CD8-positive, alpha-beta memory T cell (primary cell): ENCODE results near the gene SCAMP2. TPM values are rescaled to one million over a fixed set of nuclear protein-coding genes. Genes with fewer than 3 reads are reported as not detected.

Source experiments
- CTCF ChIA-PET: fragments of 350-600 bp; sonication (Branson Sonifier 250); formaldehyde crosslinking; loops from one replicate; lab custom pipeline; 2021; ENCODE audit warnings: antibody characterized with exemption; lab: Charles Lee
- POLR2A ChIA-PET: fragments of 350-600 bp; sonication (Branson Sonifier 250); formaldehyde crosslinking; loops from one replicate; lab custom pipeline; 2021; ENCODE audit warnings: antibody characterized with exemption; lab: Charles Lee
- DNase-seq, 5 donors: peaks; one replicate each; pipeline versions ENCODE4 v3.0.0 to v3.0.0-alpha.2; 2020 to 2022; ENCODE audit warnings: mixed read lengths in 1 of 5
- H3K27ac ChIP-seq: one replicate; pipeline ENCODE4 v1.7.0; 2013; ENCODE audit warnings: low read depth, mild to moderate bottlenecking, low read length, moderate library complexity
- H3K27me3 ChIP-seq: 2 replicates; pipeline ENCODE4 v1.7.0; 2013; ENCODE audit warnings: low read length, mild to moderate bottlenecking; ENCODE audit not compliant: insufficient read depth, poor library complexity, severe bottlenecking
- H3K36me3 ChIP-seq: 2 replicates; pipeline ENCODE4 v1.7.0; 2013; ENCODE audit warnings: mild to moderate bottlenecking, low read length, moderate library complexity; ENCODE audit not compliant: insufficient read depth
- H3K4me1 ChIP-seq: 2 replicates; pipeline ENCODE4 v1.7.0; 2013; ENCODE audit warnings: mild to moderate bottlenecking, low read length, moderate library complexity; ENCODE audit not compliant: insufficient read depth
- H3K4me3 ChIP-seq: 2 replicates; pipeline ENCODE4 v1.7.0; 2013; ENCODE audit warnings: mild to moderate bottlenecking, low read length
- H3K9me3 ChIP-seq: 2 replicates; pipeline ENCODE4 v1.7.0; 2013; ENCODE audit warnings: mild to moderate bottlenecking, low read length
- H3K27ac Mint-ChIP-seq, 8 donors: one replicate each; pipeline ENCODE4 v1.8.0; 2020 to 2021; ENCODE audit warnings: mixed read lengths in 8 of 8, mild to moderate bottlenecking in 6 of 8, inconsistent platforms in 3 of 8, moderate library complexity in 3 of 8
- H3K27me3 Mint-ChIP-seq, 2 donors: one replicate each; pipeline ENCODE4 v1.8.0; 2020 to 2021; ENCODE audit warnings: mixed read lengths in 2 of 2, mild to moderate bottlenecking in 1 of 2, moderate library complexity in 1 of 2
- H3K36me3 Mint-ChIP-seq, 3 donors: one replicate each; pipeline ENCODE4 v1.8.0; 2020 to 2021; ENCODE audit warnings: mixed read lengths in 3 of 3, inconsistent platforms in 1 of 3, mild to moderate bottlenecking in 1 of 3
- H3K4me1 Mint-ChIP-seq, 3 donors: one replicate each; pipeline ENCODE4 v1.8.0; 2020 to 2021; ENCODE audit warnings: mixed read lengths in 3 of 3, inconsistent platforms in 1 of 3, mild to moderate bottlenecking in 1 of 3
- H3K4me3 Mint-ChIP-seq, 7 donors: one replicate each; pipeline ENCODE4 v1.8.0; 2020 to 2021; ENCODE audit warnings: mixed read lengths in 7 of 7, mild to moderate bottlenecking in 6 of 7, moderate library complexity in 4 of 7, inconsistent platforms in 2 of 7
- H3K9me3 Mint-ChIP-seq, 5 donors: one replicate each; pipeline ENCODE4 v1.8.0; 2020 to 2022; ENCODE audit warnings: mixed read lengths in 5 of 5, mild to moderate bottlenecking in 3 of 5, moderate library complexity in 2 of 5, inconsistent platforms in 1 of 5
- polyA plus RNA-seq: library from polyadenylated mRNA; unstranded; fragments of 300-500 nt; fragmentation: Illumina TruSeq; gene quantifications from one replicate; pipeline ENCODE4 v1.2.3, GENCODE V29; 2021
- total RNA-seq, 2 experiments: library from RNA; stranded (reverse); gene quantifications; one replicate each; pipeline ENCODE4 v1.2.3, GENCODE V29; 2021

The SCAMP2 gene
- total and polyA plus RNA-seq, 3 experiments from 2014 or later, result 82.8 to 154 (median 84.2) TPM

DNA sequence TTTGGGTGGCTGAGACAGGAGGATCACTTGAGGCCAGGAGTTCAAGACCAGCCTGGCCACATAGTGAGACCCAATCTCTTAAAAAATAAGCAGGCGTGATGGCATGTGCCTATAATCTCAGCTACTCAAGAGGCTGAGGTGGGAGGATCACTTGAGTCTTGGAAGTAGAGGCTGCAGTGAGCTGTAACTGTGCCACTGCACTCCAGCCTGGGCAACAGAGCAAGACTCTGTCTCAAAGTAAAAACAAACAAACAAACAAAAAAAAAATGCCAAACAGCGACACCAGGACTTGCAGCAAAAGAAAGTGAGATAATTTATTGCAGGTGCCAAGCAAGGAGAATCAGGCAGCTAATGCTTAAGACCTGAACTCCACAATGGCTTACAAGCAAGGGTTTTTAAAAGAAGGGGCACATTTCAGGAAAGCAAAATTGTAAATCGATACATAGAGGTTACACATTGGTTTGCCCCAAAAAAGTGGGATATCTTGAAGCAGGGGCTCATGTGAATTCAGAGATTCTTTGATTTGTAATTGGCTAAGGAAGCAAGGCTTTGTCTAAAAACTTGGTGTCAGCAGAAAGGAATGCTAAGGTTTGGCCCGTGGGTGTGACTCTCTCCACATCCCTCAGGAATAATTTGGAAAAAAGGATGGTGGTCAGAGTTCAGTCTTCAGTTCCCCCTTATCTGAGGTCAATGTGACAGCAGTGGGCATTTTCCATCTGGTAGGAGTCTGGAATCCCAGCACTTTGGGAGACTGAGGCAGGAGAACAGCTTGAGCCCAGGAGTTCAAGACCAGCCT lies 11.5 kb upstream of the SCAMP2 start:
- Mint-ChIP-seq H3K27me3 (no peaks in the 10 kb centered on the region), H3K9me3 (no peaks in the 10 kb centered on the region), H3K4me1 (peaks cover 14 to 21% (median 17%) of the 10 kb centered on the region in 3 donors), H3K36me3 (no peaks in the 10 kb centered on the region), H3K27ac (no peak overlapping the region), H3K4me3 (no peak overlapping the region)
- DNase-seq, result no peak
- no peak overlapping the region for H3K27ac ChIP-seq
- H3K4me1 ChIP-seq, result peaks cover 6% of the 10 kb centered on the region
- ChIA-PET CTCF (interaction anchor here (1.4 to 2.7 kb wide), 3 partner anchors 15 to 115 kb away, joined by 5 to 10 read pairs (median 6); no protein-coding TSS in a partner anchor), POLR2A (no interaction called here)
- H3K36me3 ChIP-seq, result no peaks in the 10 kb centered on the region
- H3K4me3 ChIP-seq, result no peak overlapping the region
- no peaks in the 10 kb centered on the region for H3K27me3 ChIP-seq
- no peaks in the 10 kb centered on the region for H3K9me3 ChIP-seq

DNA sequence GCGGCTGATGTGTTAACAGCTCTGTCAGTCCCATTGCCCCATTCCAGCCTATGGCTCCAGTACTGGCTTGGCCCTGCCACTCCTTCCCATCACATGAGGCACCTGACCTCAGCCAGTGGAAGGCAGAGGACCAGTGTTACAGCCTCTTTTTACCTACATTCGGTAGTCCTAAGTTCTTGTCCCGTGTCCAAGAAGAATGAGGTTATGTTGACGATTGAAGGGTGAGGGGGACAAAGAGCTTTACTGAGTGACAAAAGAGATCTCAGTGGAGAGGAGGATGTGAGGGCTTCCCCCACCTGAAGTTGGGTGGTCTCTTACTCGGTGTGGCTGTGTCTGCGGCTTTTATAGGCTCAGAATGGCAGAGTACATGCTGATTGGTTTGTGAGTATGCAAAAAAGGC lies 9.4 kb upstream of the SCAMP2 start:
- Mint-ChIP-seq H3K9me3 (no peaks in the 10 kb centered on the region), H3K27me3 (no peaks in the 10 kb centered on the region), H3K4me1 (peaks cover 7 to 11% (median 10%) of the 10 kb centered on the region in 3 donors), H3K36me3 (no peaks in the 10 kb centered on the region), H3K27ac (peak overlapping the region in 1 of 8 donors; percentile 91), H3K4me3 (no peak overlapping the region)
- H3K4me3 ChIP-seq, result no peak overlapping the region
- no peaks in the 10 kb centered on the region for H3K27me3 ChIP-seq
- DNase-seq, result no peak
- CTCF ChIA-PET, result interaction anchor here (1.0 to 2.4 kb wide), 2 partner anchors 9 to 19 kb away, joined by 3 to 11 read pairs; no protein-coding TSS in a partner anchor
- H3K36me3 ChIP-seq, result no peaks in the 10 kb centered on the region
- no peak overlapping the region for H3K27ac ChIP-seq
- POLR2A ChIA-PET, result no interaction called here
- no peaks in the 10 kb centered on the region for H3K4me1 ChIP-seq
- no peaks in the 10 kb centered on the region for H3K9me3 ChIP-seq

DNA sequence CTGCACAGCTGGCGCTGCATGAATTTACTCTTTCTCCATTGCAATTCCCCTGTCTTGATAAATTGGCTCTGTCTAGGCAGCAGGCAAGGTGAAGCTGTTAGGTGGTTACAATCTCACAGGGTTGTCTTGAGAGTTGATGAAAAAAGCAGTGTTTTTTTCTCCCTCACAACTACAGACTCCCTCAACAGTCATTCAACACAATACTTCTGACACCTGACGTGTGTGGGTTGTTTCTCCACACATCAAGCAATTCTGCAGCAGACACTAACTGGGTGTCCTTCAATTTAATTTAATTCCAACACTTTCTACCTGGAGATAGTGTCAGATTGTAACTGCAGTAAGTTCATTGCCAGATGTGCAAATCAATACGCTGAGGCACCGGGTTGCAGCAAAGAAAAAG lies 5.1 kb upstream of the SCAMP2 start:
- no peaks in the 10 kb centered on the region for H3K27me3 ChIP-seq
- Mint-ChIP-seq H3K27me3 (no peaks in the 10 kb centered on the region), H3K4me1 (peaks cover 6 to 14% (median 8%) of the 10 kb centered on the region in 3 donors), H3K4me3 (no peak overlapping the region), H3K36me3 (peaks cover 0 to 3% (median 0%) of the 10 kb centered on the region in 3 donors), H3K27ac (peak overlapping the region in 1 of 8 donors; percentile 66), H3K9me3 (no peaks in the 10 kb centered on the region)
- H3K4me1 ChIP-seq, result peaks cover 5% of the 10 kb centered on the region
- no peaks in the 10 kb centered on the region for H3K36me3 ChIP-seq
- POLR2A ChIA-PET, result no interaction called here
- H3K27ac ChIP-seq, result no peak overlapping the region
- H3K4me3 ChIP-seq, result no peak overlapping the region
- CTCF ChIA-PET, result no interaction called here
- no peak for DNase-seq
- no peaks in the 10 kb centered on the region for H3K9me3 ChIP-seq

DNA sequence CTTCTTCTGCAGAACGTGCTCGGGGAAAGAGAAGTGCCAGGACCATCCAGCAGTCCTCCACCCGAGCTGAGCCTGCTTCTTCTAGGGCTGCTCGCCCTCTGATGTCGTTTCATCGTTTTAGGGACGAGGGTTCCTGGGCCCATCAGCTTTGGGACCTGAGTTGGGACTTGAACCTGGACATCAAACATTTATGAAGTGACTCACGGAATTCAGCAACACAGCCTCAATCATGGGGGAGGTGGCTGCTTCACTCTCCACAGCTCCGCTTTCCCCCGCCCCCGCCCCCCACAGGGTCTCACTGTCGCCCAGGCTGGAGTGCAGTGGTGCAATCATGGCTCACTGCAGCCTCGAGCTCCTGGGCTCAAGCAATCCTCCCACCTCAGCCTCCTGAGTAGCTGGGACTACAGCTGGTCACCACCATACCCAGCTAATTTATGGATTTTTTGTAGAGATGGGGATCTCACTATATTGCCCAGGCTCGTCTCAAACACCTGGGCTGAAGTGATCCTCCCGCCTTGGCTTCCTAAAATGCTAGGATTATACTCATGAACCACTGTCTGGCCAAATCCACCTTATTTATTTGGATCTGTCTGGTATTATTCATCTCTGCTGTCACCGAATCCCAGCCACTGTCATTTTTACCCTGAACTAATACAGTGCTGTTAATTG lies 725 bp upstream of the SCAMP2 start:
- H3K27me3 Mint-ChIP-seq, result no peaks in the 10 kb centered on the region
- H3K9me3 Mint-ChIP-seq, result no peaks in the 10 kb centered on the region
- DNase-seq, result no peak
- CTCF ChIA-PET, result interaction anchor here (1.1 to 3.1 kb wide), 5 partner anchors 16 to 32 kb away, joined by 3 to 17 read pairs (median 3); partner anchors contain the start of genes FAM219B and ULK3
- no peaks in the 10 kb centered on the region for H3K9me3 ChIP-seq
- peaks cover 0 to 26% (median 0%) of the 10 kb centered on the region in 3 donors for H3K36me3 Mint-ChIP-seq
- POLR2A ChIA-PET, result interaction anchor here (0.7 to 1.3 kb wide), 3 partner anchors 15 to 84 kb away, joined by 3 to 6 read pairs (median 3); partner anchors contain the start of gene MPI
- H3K36me3 ChIP-seq, result no peaks in the 10 kb centered on the region
- peaks cover 40 to 48% (median 43%) of the 10 kb centered on the region in 3 donors for H3K4me1 Mint-ChIP-seq
- peak overlapping the region; percentile 94 to 100 (median 97) for H3K4me3 Mint-ChIP-seq
- peaks cover 34% of the 10 kb centered on the region for H3K4me1 ChIP-seq
- H3K27me3 ChIP-seq, result no peaks in the 10 kb centered on the region
- peak overlapping the region; percentile 92 for H3K4me3 ChIP-seq
- peak overlapping the region; percentile 96 for H3K27ac ChIP-seq
- H3K27ac Mint-ChIP-seq, result peak overlapping the region; percentile 95 to 100 (median 96)

DNA sequence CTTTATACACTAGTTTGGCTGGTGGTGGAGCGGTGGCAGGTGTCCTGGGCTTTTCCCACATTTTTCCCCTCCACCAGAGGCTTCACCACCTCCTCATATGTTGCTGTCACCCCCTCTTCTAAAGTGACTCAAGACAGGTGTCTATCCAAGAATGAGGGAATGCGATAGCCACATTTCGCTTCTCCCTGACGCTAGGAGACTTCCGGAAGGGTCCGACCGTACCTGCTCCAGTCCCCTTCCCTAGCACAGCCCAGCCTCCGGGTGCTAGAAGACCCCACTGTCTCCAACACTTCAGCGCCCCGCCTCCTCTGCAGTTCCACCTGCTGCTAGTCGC lies 496 bp downstream of the SCAMP2 start:
- Mint-ChIP-seq H3K27me3 (peaks cover 0 to 1% of the 10 kb centered on the region in 2 donors), H3K4me3 (peak overlapping the region; percentile 94 to 100 (median 97)), H3K4me1 (peaks cover 48 to 60% (median 56%) of the 10 kb centered on the region in 3 donors), H3K36me3 (peaks cover 3 to 35% (median 4%) of the 10 kb centered on the region in 3 donors), H3K9me3 (no peaks in the 10 kb centered on the region), H3K27ac (peak overlapping the region; percentile 94 to 100 (median 96))
- CTCF ChIA-PET, result no interaction called here
- H3K27ac ChIP-seq, result peak overlapping the region; percentile 96
- H3K4me3 ChIP-seq, result peak overlapping the region; percentile 98
- peaks cover 46% of the 10 kb centered on the region for H3K4me1 ChIP-seq
- H3K36me3 ChIP-seq, result no peaks in the 10 kb centered on the region
- H3K9me3 ChIP-seq, result no peaks in the 10 kb centered on the region
- no peak for DNase-seq
- POLR2A ChIA-PET, result interaction anchor here (0.6 kb wide), 1 partner anchor 57 kb away, joined by 3 read pairs; no protein-coding TSS in a partner anchor
- no peaks in the 10 kb centered on the region for H3K27me3 ChIP-seq

DNA sequence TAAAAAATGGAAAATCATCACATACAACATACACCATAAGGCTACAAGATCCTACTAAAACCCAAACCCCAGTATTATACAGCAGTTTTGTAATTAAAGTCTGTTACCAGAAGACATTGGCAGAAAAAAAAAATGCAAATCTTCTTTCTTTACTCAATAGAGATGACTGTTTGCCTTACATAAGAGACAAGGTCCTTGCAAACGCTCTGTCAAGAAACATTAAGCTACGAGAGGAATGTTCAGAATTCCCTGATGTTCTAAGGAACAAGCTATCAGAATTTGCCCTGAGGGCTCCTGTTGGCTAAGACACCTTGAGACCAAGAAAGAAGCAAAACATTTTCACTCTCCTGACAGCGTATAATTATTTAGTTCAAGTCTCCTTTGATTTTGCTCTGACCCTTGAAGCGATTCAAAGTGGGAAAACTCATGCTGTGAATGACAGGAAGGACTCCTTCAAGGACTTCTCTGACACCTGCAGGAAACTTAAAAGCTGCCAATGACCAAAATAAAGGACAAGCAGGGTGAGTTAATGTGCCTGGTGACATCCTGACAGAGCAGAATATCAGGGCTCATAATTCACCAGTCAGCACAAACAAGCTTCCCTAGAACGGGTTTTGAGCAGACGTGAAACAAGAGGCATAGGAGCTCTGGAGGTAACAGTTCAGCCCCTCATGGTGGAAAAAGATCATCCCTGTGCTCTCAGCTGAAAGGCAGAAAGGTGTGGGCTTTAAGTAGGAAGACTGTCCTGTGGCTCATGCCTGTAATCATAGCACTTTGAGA lies 2.5 kb downstream of the SCAMP2 start:
- Histone ChIP-seq H3K4me1 (peaks cover 66% of the 10 kb centered on the region), H3K9me3 (no peaks in the 10 kb centered on the region), H3K27ac (peak overlapping the region; percentile 13), H3K27me3 (no peaks in the 10 kb centered on the region), H3K4me3 (peak overlapping the region; percentile 21), H3K36me3 (no peaks in the 10 kb centered on the region)
- peaks cover 4 to 51% (median 7%) of the 10 kb centered on the region in 3 donors for H3K36me3 Mint-ChIP-seq
- H3K4me3 Mint-ChIP-seq, result peak overlapping the region; percentile 70 to 99 (median 94)
- H3K27me3 Mint-ChIP-seq, result peaks cover 0 to 1% of the 10 kb centered on the region in 2 donors
- peaks cover 68 to 76% (median 75%) of the 10 kb centered on the region in 3 donors for H3K4me1 Mint-ChIP-seq
- no peak for DNase-seq
- CTCF ChIA-PET, result interaction anchor here (0.6 to 5.2 kb wide), 11 partner anchors 12 to 207 kb away, joined by 3 to 33 read pairs (median 6); partner anchors contain the start of gene FAM219B
- POLR2A ChIA-PET, result interaction anchor here (0.8 to 1.1 kb wide), 2 partner anchors 20 to 27 kb away, joined by 4 read pairs; partner anchors contain the start of gene ULK3
- H3K27ac Mint-ChIP-seq, result peak overlapping the region; percentile 80 to 96 (median 90)
- H3K9me3 Mint-ChIP-seq, result no peaks in the 10 kb centered on the region

DNA sequence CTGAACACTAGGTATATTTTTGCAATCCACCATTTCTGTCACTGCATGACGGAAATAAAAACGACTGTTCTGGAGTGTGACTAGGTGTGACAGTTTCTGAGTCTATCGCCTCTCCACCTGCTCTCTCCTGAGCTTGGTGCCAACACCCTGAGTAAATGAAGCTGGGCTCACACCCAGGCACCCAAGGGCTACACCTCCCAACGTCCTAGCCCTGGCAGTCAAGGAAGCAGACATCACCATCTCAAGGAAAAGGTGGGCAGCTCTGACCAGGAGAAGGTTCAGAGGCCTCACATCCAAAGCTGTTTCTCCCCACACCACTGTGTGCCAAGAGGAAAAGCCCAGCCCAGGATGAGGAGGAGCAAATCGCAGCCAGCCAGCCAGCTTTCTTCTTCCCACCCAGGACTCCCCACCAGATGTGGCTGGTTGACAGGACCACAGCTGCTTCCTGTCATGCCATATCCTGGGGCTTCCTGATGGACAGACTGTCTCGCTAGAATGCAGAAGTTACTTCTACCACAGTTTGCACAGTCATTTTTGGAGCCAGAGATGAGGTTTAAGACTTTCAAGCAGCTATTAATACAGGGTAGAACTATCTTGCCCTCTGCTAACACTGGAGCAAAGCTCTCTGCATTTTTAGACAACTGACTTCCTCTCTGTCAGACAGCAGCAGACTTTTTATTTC lies 3.3 kb downstream of the SCAMP2 start:
- peak in 2 of 5 donors; percentile 22 to 57 for DNase-seq
- CTCF ChIA-PET, result interaction anchor here (0.8 to 5.2 kb wide), 10 partner anchors 10 to 207 kb away, joined by 3 to 33 read pairs (median 6); partner anchors contain the start of gene FAM219B
- Mint-ChIP-seq H3K27ac (peak overlapping the region; percentile 80 to 96 (median 90)), H3K4me3 (peak overlapping the region; percentile 70 to 99 (median 94)), H3K27me3 (peaks cover 0 to 1% of the 10 kb centered on the region in 2 donors), H3K4me1 (peaks cover 73 to 81% (median 81%) of the 10 kb centered on the region in 3 donors), H3K36me3 (peaks cover 4 to 55% (median 8%) of the 10 kb centered on the region in 3 donors), H3K9me3 (no peaks in the 10 kb centered on the region)
- no peaks in the 10 kb centered on the region for H3K9me3 ChIP-seq
- H3K27me3 ChIP-seq, result no peaks in the 10 kb centered on the region
- peaks cover 72% of the 10 kb centered on the region for H3K4me1 ChIP-seq
- H3K27ac ChIP-seq, result peak overlapping the region; percentile 45
- no peaks in the 10 kb centered on the region for H3K36me3 ChIP-seq
- H3K4me3 ChIP-seq, result peak overlapping the region; percentile 21
- POLR2A ChIA-PET, result interaction anchor here (0.8 to 1.1 kb wide), 5 partner anchors 20 to 27 kb away, joined by 3 to 4 read pairs (median 4); partner anchors contain the start of genes MPI and ULK3
